Occipital lobe (tissue), 2 donors: Measurements from ENCODE around the gene S100A1. TPM values are rescaled to one million over a fixed set of nuclear protein-coding genes. Genes with fewer than 3 reads are reported as not detected.
"Not testable (repeated sequence)": the region's sequence is repeated elsewhere in the genome, so short reads cannot be mapped to it uniquely, and the experiment has no call there.

ENCODE experiments used
- DNase-seq: peaks from one replicate; lab custom pipeline; 2025; lab: John Stamatoyannopoulos, UW
- total RNA-seq: library from RNA; depleted of rRNA; stranded (reverse); fragments of >200 nt; gene quantifications from one replicate; pipeline ENCODE4 v1.2.3, GENCODE V29; 2014

Gene S100A1
- total RNA-seq, 1 donor from 2014 or later = 0.47 TPM

DNA sequence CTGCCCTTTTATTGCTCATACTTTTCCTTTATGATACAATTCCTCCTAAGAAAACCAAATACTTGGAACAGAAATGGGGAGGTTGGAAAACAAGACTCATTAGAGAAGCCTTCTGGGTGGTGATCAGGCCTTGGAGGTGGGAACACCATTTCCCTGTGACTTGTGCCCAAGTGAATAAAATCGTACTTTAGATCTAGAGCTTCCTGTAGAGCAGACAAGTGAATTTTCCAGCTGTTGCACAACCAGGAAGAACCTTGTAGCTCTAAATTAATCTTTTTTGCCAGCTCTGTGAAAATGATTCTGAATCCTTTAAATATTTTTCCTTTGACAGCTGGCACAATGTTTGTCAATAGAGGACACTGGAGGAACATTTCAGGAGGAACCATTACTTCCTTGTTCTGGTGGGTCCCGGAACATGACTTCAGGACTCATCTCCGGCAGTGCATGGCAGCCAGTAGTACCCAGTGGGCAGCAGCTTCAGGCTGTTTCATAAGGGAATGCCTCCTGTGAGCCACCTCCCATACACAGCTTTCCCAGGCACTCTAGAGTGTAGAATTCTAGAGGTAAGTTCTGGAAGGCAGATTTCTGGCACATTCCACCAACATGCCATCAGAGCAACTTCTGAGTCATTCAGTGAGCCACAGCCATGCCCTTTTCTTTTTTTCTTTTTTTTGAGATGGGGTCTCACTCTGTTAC is 24.7 kb downstream of the S100A1 start:
- no peak for DNase-seq

DNA sequence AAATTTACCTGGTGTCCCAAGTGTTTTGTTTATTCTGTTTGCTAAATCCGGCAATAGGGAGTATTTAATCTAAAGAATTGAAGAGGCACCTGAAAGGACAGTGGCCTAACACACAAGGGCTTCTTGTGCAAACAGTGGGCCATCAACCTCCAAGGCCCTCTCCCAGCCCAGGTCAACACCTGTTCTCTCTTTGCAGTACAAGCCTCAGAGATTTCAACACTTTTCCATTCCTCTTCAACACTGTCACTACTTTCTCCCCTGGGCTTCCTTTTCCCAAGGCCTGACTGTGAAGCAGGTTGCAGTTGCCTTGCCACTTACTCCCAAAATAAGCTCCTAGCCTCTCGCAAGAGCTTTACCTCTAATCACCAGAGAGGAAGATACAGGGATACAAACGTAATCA is 27.1 kb downstream of the S100A1 start:
- no peak for DNase-seq

DNA sequence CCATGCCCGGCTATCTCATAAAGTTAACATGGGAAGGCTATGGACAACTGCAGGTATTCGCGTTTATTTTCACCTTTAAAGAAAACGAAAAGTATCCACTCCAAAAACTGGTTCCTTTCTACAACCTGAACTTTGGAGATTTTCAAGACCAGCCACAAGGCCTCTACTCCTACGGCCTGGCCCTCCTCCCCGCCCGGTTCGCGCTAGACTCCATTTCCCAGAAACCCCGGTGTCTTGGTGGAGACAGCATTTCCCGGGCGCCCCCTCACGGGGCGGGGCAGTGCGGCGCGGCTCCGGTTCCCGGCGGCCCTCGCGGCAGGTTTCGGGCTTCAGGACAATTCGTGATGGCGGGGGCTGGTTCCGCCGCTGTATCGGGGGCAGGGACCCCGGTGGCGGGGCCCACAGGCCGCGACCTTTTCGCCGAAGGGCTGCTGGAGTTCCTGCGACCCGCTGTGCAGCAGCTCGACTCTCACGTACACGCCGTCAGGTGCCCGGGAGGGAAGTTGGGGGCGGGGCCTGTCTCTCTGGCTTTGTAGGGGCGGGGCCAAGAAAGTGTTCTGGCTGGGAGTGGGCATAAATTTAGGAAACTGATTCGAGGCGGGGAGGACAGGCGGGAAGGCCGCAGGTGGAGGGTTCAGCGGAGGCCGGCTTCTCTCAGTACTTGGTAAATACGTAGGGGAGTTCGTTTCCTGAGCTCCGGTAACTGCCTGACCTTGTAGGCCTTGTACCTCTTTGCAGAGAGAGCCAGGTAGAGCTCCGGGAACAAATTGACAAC is 30.4 kb downstream of the S100A1 start, which contains the start of gene SNAPIN:
Gene SNAPIN (plus strand): TSS at position 304 of the 775 bp plus-strand sequence. CDS start 41 bp downstream, at position 345.
- peak; percentile 88 for DNase-seq

DNA sequence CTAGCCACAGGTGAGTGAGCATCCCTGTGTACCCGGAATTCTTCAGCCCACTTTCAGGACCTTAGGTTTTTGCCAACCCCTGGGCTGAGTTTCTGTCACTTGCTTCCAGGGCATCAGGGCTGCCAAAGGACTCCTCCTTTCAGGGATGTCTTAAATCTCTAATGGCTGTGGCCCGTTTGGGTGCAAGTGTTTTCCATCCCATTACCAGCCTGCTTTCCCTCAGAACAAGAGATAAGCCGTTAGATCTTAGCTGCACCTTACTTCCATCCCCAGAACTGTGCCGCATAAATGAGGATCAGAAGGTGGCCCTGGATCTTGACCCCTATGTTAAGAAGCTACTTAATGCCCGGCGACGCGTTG is 30.9 kb downstream of the S100A1 start:
- DNase-seq = no peak

DNA sequence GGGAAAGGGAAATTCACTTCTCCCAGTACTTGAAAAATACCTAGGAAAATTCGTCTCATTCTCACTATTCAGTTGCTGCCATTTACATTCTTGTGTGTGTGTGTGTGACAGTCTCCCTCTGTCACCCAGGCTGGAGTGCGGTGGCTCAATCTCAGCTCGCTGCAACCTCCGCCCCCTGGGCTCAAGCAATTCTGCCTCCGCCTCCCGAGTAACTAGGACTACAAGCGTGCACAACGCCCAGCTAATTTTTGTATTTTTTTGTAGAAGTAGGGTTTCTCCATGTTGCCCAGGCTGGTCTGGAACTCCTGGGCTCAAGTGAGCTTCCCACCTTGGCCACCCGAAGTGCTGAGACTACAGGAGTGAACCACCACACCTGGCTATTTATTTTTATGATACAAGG is 31.4 kb downstream of the S100A1 start:
- DNase-seq = no peak

DNA sequence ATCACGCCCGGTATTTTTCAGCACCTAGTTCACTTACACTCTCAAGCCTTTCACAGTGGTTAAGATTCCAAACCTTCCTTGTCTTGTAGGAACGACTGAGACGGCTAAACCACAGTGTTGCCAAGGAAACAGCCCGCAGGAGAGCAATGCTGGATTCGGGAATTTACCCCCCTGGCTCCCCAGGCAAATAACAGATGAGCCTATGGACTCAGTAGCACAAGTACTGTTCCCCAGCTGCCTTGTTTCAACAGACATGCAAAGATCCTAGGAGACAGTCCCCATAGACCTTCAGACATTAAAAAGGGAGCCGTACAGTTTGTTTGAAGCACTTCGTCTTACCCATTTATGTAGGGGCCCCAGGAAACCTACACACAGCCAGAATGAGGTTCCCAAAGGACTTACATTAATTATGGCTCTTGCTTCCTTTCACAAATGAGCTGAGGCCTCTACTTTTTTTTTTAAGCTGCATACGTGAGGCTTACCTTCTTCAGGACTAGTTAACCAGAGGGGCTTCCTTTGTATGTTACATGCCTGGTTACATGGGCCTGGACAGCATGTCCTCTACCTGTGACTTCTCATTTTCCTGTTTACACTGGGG is 33.0 kb downstream of the S100A1 start:
- no peak for DNase-seq

DNA sequence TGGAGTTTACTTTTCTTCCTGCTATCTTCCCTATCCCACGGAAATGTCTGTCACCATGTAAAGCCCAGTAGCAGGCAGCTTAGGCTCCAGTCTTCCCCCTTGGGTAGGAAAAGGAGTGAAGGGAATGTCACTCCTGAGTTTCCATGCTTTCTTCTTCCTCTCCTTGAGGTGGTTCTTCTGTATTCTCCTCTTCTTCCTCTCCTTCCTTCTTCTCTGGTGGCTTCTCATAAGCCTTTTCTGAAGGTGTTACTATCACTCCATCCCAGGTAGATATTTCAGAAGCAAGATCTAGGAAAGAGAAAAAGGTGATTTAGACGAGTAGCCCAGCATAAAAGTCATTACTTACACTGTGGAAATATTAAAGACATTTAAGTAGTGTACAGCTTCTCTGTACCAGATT is 34.0 kb downstream of the S100A1 start:
- DNase-seq = no peak

DNA sequence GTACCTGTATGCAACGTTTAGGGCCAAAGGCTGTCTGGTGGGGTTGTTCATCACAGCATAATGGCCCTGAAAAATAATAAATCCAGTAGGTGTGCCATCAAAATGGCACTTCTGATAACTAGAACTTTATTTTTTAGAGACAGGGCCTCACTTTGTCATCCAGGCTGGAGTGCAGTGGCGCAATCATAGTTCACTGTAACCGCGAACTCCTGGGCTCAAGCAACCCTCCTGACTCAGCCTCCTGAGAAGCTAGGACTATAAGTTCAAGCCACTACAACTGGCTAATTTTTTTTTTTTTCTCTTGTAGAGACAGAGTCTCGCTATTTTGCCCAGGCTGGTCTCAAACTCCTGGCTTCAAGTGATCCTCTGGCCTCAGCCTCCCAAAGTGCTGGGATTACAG is 35.0 kb downstream of the S100A1 start:
- DNase-seq = no peak

DNA sequence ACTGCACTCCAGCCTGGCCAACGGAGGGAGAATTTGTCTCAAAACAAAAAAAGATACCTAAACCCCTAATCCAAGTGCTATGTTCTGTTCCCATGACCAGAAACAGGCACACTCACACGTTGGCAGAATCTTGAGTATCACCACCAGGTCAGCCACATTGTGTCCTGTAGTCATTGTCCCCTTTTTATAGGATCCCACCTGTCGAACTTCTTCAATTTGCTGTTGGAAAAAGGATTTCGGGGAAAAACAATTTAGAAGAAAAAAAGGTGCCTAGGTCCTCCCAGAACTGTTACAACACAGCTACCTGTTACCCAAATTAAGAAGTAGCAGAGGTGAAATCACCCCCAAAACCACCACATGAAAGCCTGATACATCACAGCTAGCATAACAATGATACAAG is 39.2 kb downstream of the S100A1 start:
- DNase-seq = no peak

DNA sequence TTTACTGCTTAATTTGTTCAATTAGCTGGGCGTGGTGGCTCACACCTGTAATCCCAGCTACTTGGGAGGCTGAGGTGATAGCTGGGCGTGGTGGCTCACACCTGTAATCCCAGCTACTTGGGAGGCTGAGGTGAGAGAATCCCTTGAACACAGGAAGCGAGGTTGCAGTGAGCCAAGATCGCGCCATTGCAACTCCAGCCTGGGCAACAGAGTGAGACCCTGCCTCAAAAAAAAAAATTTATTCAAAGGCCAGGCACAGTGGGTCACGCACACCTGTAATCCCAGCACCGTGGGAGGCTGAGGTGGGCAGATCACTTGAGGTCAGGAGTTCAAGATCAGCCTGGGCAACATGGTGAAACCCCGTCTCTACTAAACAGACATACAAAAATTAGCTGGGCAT is 40.4 kb downstream of the S100A1 start:
- not testable (repeated sequence) for DNase-seq

DNA sequence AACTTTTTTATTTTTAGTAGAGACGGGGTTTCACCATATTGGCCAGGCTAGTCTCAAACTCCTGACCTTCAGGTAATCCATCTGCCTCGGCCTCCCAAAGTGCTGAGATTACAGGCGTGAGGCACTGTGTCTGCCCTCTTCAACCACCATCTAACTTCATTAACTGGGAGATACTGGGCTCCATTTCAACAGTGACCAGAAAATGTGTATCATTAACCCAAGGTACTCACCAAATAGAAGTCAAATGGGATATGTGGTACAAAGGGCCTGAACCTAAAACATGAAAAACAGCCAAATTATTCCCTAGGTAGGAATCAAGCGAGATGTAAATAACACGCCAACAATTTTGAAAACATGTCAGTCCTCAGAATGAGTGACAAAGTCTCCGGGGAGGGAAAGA is 41.4 kb downstream of the S100A1 start:
- DNase-seq = no peak

DNA sequence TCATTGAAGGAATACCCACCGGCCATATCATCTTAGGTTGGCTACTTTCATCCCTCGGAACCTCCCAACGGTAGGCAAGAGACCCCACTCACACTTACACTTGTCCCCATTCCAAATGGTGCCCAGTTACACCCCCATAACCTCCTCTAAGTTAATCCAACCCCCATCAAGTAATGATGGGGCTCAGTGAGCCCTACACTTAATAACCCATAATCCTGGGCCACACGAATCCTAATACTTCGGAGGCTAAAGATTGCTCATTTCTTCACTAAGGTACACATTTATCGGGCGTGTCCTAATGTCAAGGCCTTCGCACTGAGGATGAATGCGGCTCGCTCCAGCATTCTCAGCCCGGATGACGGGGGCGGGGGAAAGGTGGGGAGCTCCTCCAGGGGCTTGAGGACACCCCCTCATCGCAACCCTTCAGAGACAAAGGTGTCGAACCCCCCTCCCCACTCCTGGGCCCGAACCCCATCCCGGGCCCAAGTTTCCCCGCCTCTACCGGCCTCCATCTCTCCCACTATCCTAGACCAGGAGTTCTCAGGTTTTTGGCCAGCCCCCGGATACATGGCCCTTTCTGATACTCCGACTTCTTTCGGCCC is 42.1 kb downstream of the S100A1 start:
- no peak for DNase-seq

DNA sequence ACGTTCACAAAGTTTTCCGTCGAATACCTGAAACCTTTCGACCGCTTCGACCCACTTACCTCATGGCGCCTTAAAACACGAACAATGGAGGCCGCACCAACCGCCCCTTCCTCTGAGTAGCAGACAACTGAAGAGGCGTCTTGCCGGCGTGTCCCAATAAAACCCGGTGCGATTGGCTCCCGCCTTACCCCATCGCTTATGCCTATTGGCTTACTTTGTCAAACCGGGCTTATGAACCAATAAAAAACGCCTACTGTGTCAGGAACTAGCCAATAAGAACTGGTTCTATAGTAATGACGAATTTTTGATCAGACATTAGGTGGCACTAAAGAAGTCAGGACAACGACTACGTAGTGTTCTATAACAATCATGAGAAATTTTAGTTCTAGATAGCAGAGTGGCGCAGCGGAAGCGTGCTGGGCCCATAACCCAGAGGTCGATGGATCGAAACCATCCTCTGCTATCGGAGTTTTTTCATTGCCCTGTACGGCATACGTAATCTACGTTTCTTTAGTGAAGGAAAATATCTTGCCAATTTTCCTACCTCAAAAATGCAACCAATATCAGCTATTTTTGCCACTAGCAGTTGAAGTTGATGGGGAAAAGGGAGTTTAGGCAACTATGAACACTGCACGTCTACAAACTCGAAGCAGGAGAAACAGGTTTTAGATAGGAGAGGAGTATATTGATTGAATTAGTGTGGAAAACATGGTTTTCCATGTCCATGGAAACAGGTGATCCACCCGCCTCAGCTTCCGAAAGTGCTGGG is 42.8 kb downstream of the S100A1 start, which contains the start of gene ILF2:
Gene ILF2 (minus strand): TSS at position 135 of the 769 bp plus-strand sequence. CDS start 71 bp downstream, at position 64.
- DNase-seq = peak; percentile 88

DNA sequence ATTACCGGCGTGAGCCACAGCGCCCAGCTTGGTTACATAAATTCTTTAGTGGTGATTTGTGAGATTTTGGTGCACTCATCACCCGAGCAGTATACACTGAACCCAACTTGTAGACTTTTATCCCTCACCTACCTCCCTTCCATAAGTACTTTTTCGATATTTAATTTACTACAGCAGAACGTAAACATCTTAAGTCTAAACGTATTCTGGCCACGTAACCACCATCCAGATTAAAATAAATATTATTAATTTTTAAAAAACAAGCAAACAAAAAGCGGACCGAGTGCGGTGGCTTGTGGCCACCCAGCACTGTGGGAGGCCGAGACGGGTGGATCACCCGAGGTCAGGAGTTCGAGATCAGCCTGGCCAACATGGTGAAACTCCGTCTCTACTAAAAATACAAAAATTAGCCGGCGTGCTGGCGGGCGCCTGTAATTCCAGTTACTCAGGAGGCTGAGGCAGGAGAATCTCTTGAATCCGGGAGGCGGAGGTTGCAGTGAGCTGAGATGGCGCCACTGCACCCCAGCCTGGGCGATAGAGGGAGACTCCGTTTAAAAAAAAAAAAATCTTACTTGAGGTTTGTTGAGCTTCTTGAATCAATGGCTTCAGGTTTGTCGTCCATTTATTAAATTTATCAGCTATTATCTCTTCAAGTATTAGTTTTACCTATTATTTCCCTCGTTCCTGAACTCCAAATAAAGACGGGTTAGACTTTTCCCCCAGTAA is 43.6 kb downstream of the S100A1 start:
- DNase-seq = not testable (repeated sequence)

DNA sequence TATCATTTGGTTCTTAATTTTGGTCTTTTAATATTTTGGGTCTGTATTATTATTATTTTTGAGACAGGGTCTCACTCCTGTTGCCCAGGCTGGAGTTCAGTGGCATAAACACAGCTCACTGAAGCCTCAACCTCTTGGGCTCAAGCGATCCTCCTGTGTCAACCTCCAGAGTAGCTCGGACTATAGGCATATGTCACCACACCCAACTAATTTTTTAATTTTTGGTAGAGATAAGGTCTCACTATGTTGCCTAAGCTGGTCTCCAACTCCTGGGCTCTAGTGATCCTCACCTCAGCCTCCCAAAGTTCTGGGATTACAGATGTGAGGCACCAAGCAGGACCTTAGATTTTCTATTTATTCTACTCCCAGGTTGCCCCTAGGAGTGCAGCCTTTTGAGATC is 45.3 kb downstream of the S100A1 start:
- no peak for DNase-seq

DNA sequence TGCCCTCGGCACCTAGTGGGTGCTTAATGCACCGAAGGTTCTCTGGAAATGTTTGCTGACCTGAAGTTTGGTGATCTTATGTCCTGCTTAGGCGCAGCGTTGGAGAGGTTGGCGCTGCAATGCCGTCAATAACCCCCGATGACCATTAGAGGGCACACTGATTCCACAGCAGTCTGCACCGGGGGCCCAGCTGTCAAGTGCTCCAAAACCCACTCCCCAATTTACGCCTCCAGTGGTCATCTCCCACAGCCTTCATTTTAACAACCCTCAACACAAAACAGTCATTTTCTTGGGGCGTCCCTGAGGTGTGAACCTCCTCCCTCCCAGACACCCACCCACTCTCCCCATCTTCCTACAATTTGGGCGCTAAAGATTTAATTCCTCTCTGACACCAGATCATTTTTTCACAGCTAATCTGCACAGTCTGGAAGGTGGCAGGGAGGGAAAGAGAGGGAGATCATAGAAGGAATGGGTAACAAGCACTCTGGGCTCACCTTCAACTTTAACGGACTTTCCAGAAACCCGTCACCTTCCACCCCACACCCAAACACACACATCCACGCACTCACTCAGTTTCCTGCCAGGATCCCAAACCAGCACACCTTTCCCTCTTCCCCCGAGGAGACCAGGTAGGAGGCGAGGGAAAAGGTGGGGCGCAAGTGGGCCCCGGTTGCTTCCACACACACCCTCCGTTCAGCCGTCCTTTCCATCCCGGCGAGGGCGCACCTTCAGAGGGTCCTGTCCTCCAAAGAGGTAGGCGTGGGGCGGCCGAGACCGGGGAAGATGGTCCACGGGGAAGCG is 49.7 kb downstream of the S100A1 start:
- DNase-seq = no peak

DNA sequence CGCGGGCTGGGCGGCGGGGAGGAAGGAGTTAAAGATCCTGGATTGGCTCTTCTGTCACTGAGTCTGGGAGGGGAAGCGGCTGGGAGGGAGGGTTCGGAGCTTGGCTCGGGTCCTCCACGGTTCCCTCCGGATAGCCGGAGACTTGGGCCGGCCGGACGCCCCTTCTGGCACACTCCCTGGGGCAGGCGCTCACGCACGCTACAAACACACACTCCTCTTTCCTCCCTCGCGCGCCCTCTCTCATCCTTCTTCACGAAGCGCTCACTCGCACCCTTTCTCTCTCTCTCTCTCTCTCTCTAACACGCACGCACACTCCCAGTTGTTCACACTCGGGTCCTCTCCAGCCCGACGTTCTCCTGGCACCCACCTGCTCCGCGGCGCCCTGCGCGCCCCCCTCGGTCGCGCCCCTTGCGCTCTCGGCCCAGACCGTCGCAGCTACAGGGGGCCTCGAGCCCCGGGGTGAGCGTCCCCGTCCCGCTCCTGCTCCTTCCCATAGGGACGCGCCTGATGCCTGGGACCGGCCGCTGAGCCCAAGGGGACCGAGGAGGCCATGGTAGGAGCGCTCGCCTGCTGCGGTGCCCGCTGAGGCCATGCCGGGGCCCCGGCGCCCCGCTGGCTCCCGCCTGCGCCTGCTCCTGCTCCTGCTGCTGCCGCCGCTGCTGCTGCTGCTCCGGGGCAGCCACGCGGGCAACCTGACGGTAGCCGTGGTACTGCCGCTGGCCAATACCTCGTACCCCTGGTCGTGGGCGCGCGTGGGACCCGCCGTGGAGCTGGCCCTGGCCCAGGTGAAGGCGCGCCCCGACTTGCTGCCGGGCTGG is 50.5 kb downstream of the S100A1 start, which contains the start of gene NPR1:
Gene NPR1 (plus strand): TSS at position 170 of the 818 bp plus-strand sequence. CDS start 421 bp downstream, at position 591.
- no peak for DNase-seq

DNA sequence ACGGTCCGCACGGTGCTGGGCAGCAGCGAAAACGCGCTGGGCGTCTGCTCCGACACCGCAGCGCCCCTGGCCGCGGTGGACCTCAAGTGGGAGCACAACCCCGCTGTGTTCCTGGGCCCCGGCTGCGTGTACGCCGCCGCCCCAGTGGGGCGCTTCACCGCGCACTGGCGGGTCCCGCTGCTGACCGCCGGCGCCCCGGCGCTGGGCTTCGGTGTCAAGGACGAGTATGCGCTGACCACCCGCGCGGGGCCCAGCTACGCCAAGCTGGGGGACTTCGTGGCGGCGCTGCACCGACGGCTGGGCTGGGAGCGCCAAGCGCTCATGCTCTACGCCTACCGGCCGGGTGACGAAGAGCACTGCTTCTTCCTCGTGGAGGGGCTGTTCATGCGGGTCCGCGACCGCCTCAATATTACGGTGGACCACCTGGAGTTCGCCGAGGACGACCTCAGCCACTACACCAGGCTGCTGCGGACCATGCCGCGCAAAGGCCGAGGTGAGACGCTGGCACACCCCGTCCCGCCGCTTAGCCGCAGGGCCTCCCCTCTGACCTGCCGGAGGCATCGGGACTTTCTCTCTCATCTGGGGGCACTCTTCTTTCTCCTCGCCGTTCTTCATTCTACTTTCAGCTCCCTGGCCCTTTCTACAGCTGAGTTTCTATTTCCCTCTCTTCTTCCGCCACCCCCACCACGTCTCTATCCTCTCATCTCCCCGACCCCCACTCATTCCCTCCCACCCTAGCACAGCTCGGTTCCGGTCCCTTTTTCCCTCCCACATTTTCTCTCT is 51.3 kb downstream of the S100A1 start:
- no peak for DNase-seq
